HG03280 (cell line): ENCODE results near the gene TRIM67.
"Not testable (repeated sequence)": the region's sequence is repeated elsewhere in the genome, so short reads cannot be mapped to it uniquely, and the experiment has no call there.

Experiments
- ATAC-seq: cut with Tn5 transposase; IDR thresholded peaks from one replicate; pipeline ENCODE4 v1.9.1; 2021; ENCODE audit warnings: mild to moderate bottlenecking, moderate library complexity; ENCODE audit not compliant: unreplicated experiment

Gene TRIM67

GRCh38 chr1:231157311-231157710 is 4.5 kb upstream of the TRIM67 start:
- ATAC-seq: no peak

GRCh38 chr1:231158141-231158540 is 3.7 kb upstream of the TRIM67 start:
- not testable (repeated sequence) for ATAC-seq

GRCh38 chr1:231159202-231159962 is 2.5 kb upstream of the TRIM67 start:
- no peak for ATAC-seq

DNA sequence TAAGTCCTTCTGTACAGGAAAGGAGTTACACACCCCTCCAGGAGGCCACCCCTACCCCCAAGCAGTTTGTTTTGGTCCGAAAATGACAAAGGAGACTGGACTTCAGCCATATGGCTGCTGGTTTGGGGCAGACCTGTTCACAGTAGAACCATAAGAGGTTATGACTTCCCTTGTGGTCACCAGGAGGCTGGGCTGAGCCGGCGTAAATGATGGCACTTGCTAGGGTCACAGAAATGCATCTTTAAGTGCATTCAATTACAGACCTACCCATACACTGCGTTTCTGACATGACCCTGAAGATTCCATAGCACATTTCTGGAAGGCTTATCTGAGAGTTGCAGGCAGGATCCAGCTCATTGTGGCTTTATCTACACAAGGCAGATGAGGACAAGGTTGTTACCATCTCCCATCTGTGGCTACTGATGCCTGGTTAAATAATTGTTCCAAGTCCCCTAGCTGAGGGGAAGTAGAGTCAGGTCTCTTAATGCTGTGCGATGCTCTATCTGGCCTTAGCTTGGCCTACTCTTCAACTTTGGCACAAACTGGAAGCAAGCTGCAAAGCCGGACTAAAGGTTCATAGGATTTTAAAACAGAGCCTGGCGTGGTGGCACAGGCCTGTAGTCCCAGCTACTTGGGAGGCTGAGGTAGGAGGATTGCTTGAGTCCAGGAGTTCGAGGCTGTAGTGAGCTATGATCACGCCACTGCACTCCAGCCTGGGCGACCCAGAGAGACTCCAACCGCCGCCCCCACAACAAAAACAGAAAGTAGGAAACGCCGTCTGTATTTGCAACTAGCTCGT is 1.7 kb upstream of the TRIM67 start:
- ATAC-seq: no peak

GRCh38 chr1:231160895-231161666 is 777 bp upstream of the TRIM67 start:
- ATAC-seq: no peak

- no peak for ATAC-seq
Measured at GRCh38 chr1:231162297-231162969, 575 bp downstream of the TRIM67 start.

DNA sequence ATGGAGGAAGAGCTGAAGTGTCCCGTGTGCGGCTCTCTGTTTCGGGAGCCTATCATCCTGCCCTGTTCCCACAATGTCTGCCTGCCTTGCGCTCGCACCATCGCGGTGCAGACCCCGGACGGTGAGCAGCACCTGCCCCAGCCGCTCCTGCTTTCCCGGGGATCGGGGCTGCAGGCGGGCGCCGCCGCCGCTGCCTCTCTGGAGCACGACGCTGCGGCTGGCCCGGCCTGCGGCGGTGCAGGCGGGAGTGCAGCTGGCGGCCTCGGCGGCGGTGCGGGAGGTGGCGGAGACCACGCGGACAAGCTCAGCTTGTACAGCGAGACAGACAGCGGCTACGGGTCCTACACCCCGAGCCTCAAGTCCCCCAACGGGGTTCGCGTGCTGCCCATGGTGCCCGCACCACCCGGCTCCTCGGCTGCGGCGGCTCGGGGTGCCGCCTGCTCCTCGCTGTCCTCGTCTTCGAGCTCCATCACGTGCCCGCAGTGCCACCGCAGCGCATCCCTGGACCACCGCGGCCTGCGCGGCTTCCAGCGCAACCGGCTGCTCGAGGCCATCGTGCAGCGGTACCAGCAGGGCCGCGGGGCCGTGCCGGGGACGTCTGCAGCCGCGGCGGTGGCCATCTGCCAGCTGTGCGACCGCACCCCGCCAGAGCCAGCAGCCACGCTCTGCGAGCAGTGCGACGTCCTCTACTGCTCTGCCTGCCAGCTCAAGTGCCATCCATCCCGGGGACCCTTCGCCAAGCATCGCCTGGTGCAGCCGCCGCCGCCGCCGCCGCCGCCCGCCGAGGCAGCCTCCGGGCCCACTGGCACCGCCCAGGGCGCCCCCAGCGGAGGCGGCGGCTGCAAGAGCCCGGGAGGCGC is 1.3 kb downstream of the TRIM67 start:
- no peak for ATAC-seq

DNA sequence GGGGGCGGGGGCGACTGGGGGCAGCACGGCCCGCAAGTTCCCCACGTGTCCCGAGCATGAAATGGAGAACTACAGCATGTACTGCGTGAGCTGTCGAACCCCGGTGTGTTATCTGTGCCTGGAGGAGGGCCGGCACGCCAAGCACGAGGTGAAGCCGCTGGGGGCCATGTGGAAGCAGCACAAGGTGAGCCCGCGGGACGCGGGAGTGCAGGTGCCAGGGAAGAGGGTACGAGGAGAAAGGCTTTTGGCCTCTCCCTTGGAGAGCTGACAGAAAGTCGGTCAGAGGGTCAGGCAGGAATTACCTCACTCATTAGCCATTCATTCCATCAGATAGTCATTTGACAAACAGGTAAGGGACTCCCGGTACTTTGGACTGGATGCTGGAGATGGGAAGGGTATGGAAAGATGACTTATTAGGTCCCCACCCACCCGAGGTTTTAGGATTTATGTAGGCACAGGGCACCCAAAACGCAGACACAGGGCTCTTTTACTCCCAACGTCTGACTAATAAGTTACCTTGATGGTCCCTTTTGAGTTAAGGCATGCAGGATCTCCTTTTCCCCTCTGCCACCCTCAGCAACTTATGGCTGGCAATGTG is 2.1 kb downstream of the TRIM67 start:
- ATAC-seq: no peak

DNA sequence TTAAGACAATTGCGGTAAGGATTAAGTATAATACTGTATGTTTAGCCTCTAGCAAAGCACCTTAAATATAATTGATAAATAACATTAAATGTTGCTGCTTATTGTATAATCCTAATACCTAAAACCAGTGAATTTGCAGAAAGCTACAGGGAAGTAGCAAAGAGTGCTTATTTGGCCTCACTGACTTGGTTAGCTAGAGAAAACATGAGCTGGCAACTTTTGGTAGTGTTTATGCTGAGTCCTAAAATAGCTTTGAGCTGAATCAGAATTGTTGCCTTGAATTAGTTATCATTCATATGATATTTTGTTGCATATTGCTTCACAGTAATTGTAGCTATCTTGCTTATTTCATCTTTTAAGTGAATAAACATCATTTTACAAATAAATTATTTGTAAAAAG is 3.5 kb downstream of the TRIM67 start:
- ATAC-seq: no peak

DNA sequence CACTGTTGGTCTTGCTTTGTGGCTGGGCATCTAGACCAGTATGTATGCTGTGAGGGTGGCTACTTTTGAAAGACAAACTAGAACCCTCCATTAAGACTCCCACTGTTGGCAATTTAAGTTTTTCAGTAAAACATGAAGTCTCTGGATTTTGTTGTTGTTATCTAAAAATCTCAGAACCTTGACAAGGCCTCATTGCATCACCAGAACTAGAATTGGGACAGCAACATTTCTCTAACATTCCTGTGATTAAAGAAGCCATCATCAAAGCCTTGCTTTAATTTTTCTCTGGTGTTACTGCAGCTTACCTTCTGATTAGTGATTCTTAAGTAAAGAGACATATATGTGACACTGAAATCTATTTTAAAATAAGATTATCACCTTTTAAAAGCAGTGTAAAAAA is 4.5 kb downstream of the TRIM67 start:
- ATAC-seq: no peak

- ATAC-seq: no peak
Measured at GRCh38 chr1:231170875-231171274, 9.0 kb downstream of the TRIM67 start.

DNA sequence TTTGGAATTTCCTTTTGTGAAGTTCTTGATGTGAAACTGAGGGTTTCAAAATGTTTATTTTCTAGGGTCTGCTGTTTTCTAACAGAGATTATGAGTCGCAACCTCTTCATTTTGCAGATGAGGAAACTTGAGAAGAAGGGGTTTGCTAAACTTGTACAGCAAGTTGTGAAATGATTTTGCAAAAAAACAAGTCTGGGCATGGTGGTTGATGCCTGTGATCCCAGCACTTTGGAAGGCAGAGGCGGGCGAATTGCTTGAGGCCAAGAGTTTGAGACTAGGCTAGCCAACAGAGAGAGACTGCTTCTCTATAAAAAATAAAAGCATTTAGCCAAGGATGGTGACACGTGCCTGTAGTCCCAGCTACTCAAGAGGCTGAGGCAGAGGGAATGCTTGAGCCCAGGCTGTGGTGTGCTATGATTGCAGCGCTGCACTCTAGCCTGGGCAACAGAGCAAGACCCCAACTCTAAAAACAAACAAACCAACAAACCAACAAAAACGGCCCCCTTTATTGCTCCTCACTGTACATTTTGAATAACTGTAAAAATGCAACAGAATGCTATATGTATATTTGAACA is 9.9 kb downstream of the TRIM67 start:
- ATAC-seq: no peak

DNA sequence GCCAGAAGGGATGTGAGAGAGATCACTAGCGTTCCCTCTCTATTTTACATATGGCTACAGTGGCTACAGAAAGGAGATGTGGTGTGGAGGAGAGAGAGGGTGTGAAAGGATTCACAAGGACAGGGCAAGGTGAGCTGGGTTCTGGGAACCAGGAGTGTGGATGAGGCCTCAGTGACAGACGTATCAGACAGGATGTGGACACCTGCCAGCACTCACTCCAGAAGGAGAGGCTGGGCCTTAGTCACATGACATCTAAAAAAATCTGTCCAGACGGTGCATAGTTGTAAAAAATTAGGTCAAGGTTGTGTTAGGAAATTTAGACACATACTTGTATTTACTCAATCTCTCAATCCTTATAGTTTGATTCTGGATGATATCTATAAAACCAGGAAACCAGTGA is 10.6 kb downstream of the TRIM67 start:
- ATAC-seq: no peak

DNA sequence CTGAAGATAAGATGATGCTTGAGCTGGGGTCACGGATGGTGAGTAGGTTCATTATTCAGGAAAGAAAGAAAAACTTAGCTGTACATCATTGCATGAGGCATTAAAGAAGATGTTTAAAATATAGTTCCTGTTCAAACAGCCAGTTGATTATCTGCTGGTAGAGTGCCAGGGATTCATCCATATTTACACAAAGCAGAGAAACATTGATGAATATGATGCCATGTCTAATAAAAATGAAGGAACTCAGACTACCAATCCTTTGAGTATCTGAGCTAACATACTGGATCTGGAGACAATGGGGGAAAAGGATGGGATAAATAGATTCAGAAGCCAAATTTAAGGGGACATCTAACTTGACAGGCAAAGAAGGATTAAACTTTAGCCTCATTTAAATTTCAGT is 14.6 kb downstream of the TRIM67 start:
- no peak for ATAC-seq

DNA sequence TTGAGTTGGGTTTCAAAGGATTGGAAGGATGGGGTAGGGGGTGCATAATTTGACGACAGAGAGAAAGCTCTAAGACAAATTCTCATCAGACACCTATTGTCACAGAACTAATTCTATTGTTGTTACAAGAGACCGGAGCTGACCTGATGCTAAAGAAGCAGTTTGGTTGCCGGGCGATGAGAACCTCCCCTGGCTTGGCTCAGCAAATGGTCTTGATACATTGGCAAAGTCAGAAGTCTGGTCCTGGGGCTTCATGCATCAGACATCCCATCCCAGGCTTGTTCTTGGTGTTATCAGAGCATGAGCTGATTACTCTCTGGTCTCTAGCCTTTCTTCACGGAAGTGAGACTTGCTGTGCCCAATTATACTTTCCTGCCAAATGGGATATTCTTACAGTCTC is 15.4 kb downstream of the TRIM67 start:
- ATAC-seq: no peak

DNA sequence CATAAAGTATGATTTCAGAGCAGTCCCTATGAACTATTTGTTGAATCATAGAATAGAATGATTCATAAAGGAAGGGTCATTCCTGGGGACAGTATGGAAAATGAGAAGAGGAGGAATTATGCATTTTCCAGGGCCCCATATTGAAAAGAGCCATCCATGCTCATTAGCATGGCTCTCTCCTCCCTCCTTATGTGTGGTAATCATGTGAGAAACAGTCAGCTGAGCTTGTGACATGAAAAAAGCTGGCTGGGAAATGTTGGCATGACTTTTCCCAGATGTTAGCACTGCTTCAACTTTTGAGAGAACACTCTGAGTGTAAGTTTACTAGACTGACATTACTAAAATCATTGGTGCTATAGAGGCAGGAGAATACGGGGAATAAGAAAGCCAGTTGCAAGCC is 16.1 kb downstream of the TRIM67 start:
- no peak for ATAC-seq

GRCh38 chr1:231178970-231179369 is 17.1 kb downstream of the TRIM67 start:
- ATAC-seq: no peak

DNA sequence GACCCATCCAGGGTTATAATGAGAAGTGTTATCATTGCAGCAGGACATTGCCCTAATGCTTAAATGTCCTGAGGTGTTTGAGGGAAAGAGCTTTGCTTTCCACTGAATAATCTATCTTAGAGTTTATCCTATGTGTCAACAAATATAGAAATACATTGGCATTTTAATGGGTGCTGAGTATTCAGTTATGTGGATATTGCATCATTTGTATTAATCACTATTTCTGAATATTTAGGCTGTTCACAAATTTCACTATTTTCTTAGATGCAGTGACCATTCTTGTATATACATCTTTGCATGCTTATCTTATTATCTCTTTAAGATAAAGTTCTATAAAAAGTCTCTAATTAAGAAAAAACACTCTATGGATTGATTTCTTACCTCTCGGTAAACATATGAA is 18.2 kb downstream of the TRIM67 start:
- no peak for ATAC-seq

GRCh38 chr1:231181271-231181670 is 19.4 kb downstream of the TRIM67 start:
- no peak for ATAC-seq
